GM13976 (cell line): ENCODE data around the gene ARG2.

Source experiments
- DNase-seq: peaks from one replicate; pipeline ENCODE4 v3.0.0; 2012; ENCODE audit warnings: low spot score
- CTCF ChIP-seq: IDR thresholded peaks from 2 replicates; pipeline ENCODE4 v1.5.1; 2012; ENCODE audit warnings: borderline replicate concordance, mild to moderate bottlenecking; ENCODE audit not compliant: insufficient read depth; ENCODE audit errors: extremely low read depth, missing control alignments, control extremely low read depth
- in situ Hi-C: fragments of 300-500 bp; cut with MboI; formaldehyde crosslinking; loops from one replicate; pipeline ENCODE4 v1.12.0; 2022; ENCODE audit warnings: low sequenced_read_pairs, mixed read lengths, inconsistent platforms; ENCODE audit not compliant: unreplicated experiment

The ARG2 gene

GRCh38 chr14:67579040-67579439 lies 40.7 kb upstream of the ARG2 start:
- DNase-seq, result no peak
- no peak for TF ChIP-seq CTCF
- in situ Hi-C loops, result no loop called here

- no peak for TF ChIP-seq CTCF
- no peak for DNase-seq
- in situ Hi-C loops, result loop anchor here (10.0 kb wide), 2 partner anchors 125 to 155 kb away; partner anchors contain the start of gene RDH12
Observed at GRCh38 chr14:67579636-67580035, 40.1 kb upstream of the ARG2 start.

- no peak for TF ChIP-seq CTCF
- DNase-seq, result no peak
- in situ Hi-C loops, result loop anchor here (10.0 kb wide), 2 partner anchors 124 to 156 kb away; partner anchors contain the start of gene RDH12
Observed at GRCh38 chr14:67580336-67581171, 39.2 kb upstream of the ARG2 start.

- DNase-seq, result no peak
- in situ Hi-C loops, result loop anchor here (10.0 kb wide), 2 partner anchors 123 to 157 kb away; partner anchors contain the start of gene RDH12
- TF ChIP-seq CTCF, result no peak
Observed at GRCh38 chr14:67581643-67582042, 38.1 kb upstream of the ARG2 start.

GRCh38 chr14:67582061-67582460 lies 37.7 kb upstream of the ARG2 start:
- DNase-seq, result no peak
- in situ Hi-C loops, result loop anchor here (10.0 kb wide), 2 partner anchors 123 to 157 kb away; partner anchors contain the start of gene RDH12
- TF ChIP-seq CTCF, result no peak

- in situ Hi-C loops, result loop anchor here (10.0 kb wide), 2 partner anchors 121 to 159 kb away; partner anchors contain the start of gene RDH12
- peak; percentile 76 for DNase-seq
- peak; percentile 64 for TF ChIP-seq CTCF
Observed at GRCh38 chr14:67583711-67584644, 35.7 kb upstream of the ARG2 start.
